IMR-90 (cell line): ENCODE measurements around the gene NACC1. TPM values are rescaled to one million over a fixed set of nuclear protein-coding genes. Genes with fewer than 3 reads are reported as not detected.
A peak's percentile ranks its signal among the peaks of the same experiment; 100 is the strongest.

ENCODE experiments used
- ATAC-seq: fragments of 200-7000 bp; cut with Tn5 transposase; 2 replicates; pipeline ENCODE4 v1.9.1; 2020; ENCODE audit warnings: low read depth, mild to moderate bottlenecking, moderate library complexity
- BruUV-seq: library from RNA; stranded (reverse); fragments of 400-500 nt; replicated peaks from 2 replicates; lab custom pipeline; 2021; lab: Mats Ljungman, UMichigan
- CTCF ChIA-PET: fragments of 300-600 bp; formaldehyde crosslinking; extraction: SDS; loops from one replicate; lab custom pipeline; 2021; ENCODE audit warnings: antibody characterized with exemption; lab: Yijun Ruan, JAX
- POLR2A ChIA-PET: fragments of 300-600 bp; sonication (Branson Sonifier 250); formaldehyde crosslinking; loops from one replicate; lab custom pipeline; 2022; ENCODE audit warnings: antibody characterized with exemption; ENCODE audit not compliant: unreplicated experiment; lab: Charles Lee
- DNase-seq: peaks from one replicate; pipeline ENCODE4 v3.0.0; 2013
- H2AFZ ChIP-seq: replicated peaks from 2 replicates; pipeline ENCODE3; 2013; ENCODE audit warnings: low read length, mild to moderate bottlenecking; ENCODE audit not compliant: poor library complexity
- H2AK5ac ChIP-seq: 2 replicates; pipeline ENCODE4 v1.6.1; 2013; ENCODE audit warnings: low read depth, low read length, inconsistent platforms
- H2AK9ac ChIP-seq: replicated peaks from 2 replicates; pipeline ENCODE3; 2013; ENCODE audit warnings: mild to moderate bottlenecking, low read depth, low read length, moderate library complexity; ENCODE audit not compliant: poor library complexity
- H2BK120ac ChIP-seq: 2 replicates; pipeline ENCODE4 v1.6.1; 2013; ENCODE audit warnings: low read depth, low read length, inconsistent platforms
- H2BK15ac ChIP-seq: 3 replicates; pipeline ENCODE4 v1.6.1; 2013; ENCODE audit warnings: low read depth, low read length, inconsistent platforms
- H2BK20ac ChIP-seq: 2 replicates; pipeline ENCODE4 v1.6.1; 2013; ENCODE audit warnings: low read depth, mild to moderate bottlenecking, inconsistent platforms, low read length, moderate library complexity
- H2BK5ac ChIP-seq: 2 replicates; pipeline ENCODE4 v1.6.1; 2013; ENCODE audit warnings: mild to moderate bottlenecking, low read depth, low read length, inconsistent platforms; ENCODE audit not compliant: poor library complexity, severe bottlenecking
- H3K14ac ChIP-seq: replicated peaks from 2 replicates; pipeline ENCODE4 v1.6.1; 2013; ENCODE audit warnings: low read depth, low read length, inconsistent platforms
- H3K18ac ChIP-seq: 2 replicates; pipeline ENCODE4 v1.6.1; 2013; ENCODE audit warnings: low read depth, low read length, control low read depth
- H3K23ac ChIP-seq: 2 replicates; pipeline ENCODE4 v1.6.1; 2013; ENCODE audit warnings: low read depth, low read length, inconsistent platforms
- H3K27ac ChIP-seq: 2 replicates; pipeline ENCODE4 v1.5.1; 2013; ENCODE audit warnings: mild to moderate bottlenecking, control low read depth, low read length; ENCODE audit not compliant: insufficient read depth
- H3K27me3 ChIP-seq: 2 replicates; pipeline ENCODE4 v1.6.1; 2013; ENCODE audit warnings: low read length; ENCODE audit not compliant: control insufficient read depth, insufficient read depth
- H3K36me3 ChIP-seq: 2 replicates; pipeline ENCODE4 v1.6.1; 2013; ENCODE audit warnings: low read length, mixed read lengths; ENCODE audit not compliant: control insufficient read depth, insufficient read depth
- H3K4ac ChIP-seq: 2 replicates; pipeline ENCODE4 v1.6.1; 2013; ENCODE audit warnings: low read depth, low read length, inconsistent platforms
- H3K4me1 ChIP-seq: 2 replicates; pipeline ENCODE4 v1.6.1; 2013; ENCODE audit warnings: low read length, mixed read lengths; ENCODE audit not compliant: control insufficient read depth, insufficient read depth
- H3K4me2 ChIP-seq: 2 replicates; pipeline ENCODE4 v1.6.1; 2013; ENCODE audit warnings: low read depth, mild to moderate bottlenecking, control low read depth, low read length, moderate library complexity
- H3K4me3 ChIP-seq: 2 replicates; pipeline ENCODE4 v1.5.1; 2013; ENCODE audit warnings: low read depth, mild to moderate bottlenecking, control low read depth, low read length, moderate library complexity; ENCODE audit not compliant: insufficient read depth
- H3K56ac ChIP-seq: 2 replicates; pipeline ENCODE4 v1.6.1; 2013; ENCODE audit warnings: low read length, inconsistent platforms; ENCODE audit not compliant: insufficient read depth; ENCODE audit errors: extremely low read depth
- H3K79me1 ChIP-seq, 2 experiments: 2 replicates each; pipeline ENCODE4 v1.6.1; 2013; ENCODE audit warnings: low read length in 2 of 2, inconsistent platforms in 1 of 2, low read depth in 1 of 2
- H3K9ac ChIP-seq: 2 replicates; pipeline ENCODE4 v1.6.1; 2013; ENCODE audit warnings: low read depth, low read length, control low read depth
- H3K9me1 ChIP-seq: 2 replicates; pipeline ENCODE4 v1.6.1; 2013; ENCODE audit warnings: low read length, inconsistent platforms; ENCODE audit not compliant: insufficient read depth
- H3K9me3 ChIP-seq: 2 replicates; pipeline ENCODE4 v1.6.1; 2013; ENCODE audit warnings: low read length; ENCODE audit not compliant: control insufficient read depth, insufficient read depth
- H4K20me1 ChIP-seq: 2 replicates; pipeline ENCODE4 v1.6.1; 2013; ENCODE audit warnings: low read length, inconsistent platforms; ENCODE audit not compliant: insufficient read depth
- H4K5ac ChIP-seq: 2 replicates; pipeline ENCODE4 v1.6.1; 2013; ENCODE audit warnings: mild to moderate bottlenecking, low read depth, low read length, control low read depth
- H4K8ac ChIP-seq, 2 experiments: 2 replicates each; pipeline ENCODE4 v1.6.1; 2013; ENCODE audit warnings: low read depth in 2 of 2, low read length in 2 of 2, control low read depth in 1 of 2, inconsistent platforms in 1 of 2
- H4K91ac ChIP-seq: 2 replicates; pipeline ENCODE4 v1.6.1; 2013; ENCODE audit warnings: low read depth, low read length, inconsistent platforms; ENCODE audit not compliant: insufficient read depth
- CHD1 ChIP-seq: IDR thresholded peaks from 2 replicates; pipeline ENCODE4 v1.6.1; 2012; ENCODE audit warnings: low read depth, low read length, improper control_type of control experiment
- CTCF ChIP-seq: conservative IDR thresholded peaks from 2 replicates; pipeline ENCODE4 v1.5.1; 2012; ENCODE audit warnings: mild to moderate bottlenecking, low read depth, low read length, improper control_type of control experiment
- MAFK ChIP-seq: IDR thresholded peaks from 2 replicates; pipeline ENCODE4 v1.6.1; 2012; ENCODE audit warnings: low read depth, low read length, improper control_type of control experiment
- MXI1 ChIP-seq: IDR thresholded peaks from 2 replicates; pipeline ENCODE4 v1.6.1; 2012; ENCODE audit warnings: low read depth, mild to moderate bottlenecking, low read length, moderate library complexity, borderline replicate concordance
- NFE2L2 ChIP-seq: fragments of 150-350 bp; IDR thresholded peaks from 2 replicates; pipeline ENCODE4 v1.6.1; 2016; ENCODE audit warnings: low read depth, mild to moderate bottlenecking, low read length
- POLR2A ChIP-seq: IDR thresholded peaks from 2 replicates; pipeline ENCODE4 v1.6.1; 2012; ENCODE audit warnings: mild to moderate bottlenecking, low read depth, low read length
- RAD21 ChIP-seq: IDR thresholded peaks from 2 replicates; pipeline ENCODE4 v1.6.1; 2012; ENCODE audit warnings: low read length, improper control_type of control experiment
- RCOR1 ChIP-seq: IDR thresholded peaks from 2 replicates; pipeline ENCODE4 v1.6.1; 2012; ENCODE audit warnings: mild to moderate bottlenecking, low read length, improper control_type of control experiment; ENCODE audit not compliant: insufficient replicate concordance
- RFX5 ChIP-seq: IDR thresholded peaks from 2 replicates; pipeline ENCODE4 v1.8.0; 2012; ENCODE audit warnings: low read depth, mild to moderate bottlenecking, low read length, moderate library complexity
- WGBS, 2 experiments: methylation state at CpG; one replicate each; pipeline versions ENCODE4 v1.1.5 to v1.1.7; 2013; ENCODE audit warnings: missing lambda C conversion rate in 2 of 2; ENCODE audit not compliant: insufficient read length in 1 of 2; ENCODE audit errors: extremely low coverage in 2 of 2; 5-methylcytosine and 5-hydroxymethylcytosine counted together
- dilution Hi-C: fragments of 300-500 bp; cut with HindIII; formaldehyde crosslinking; loops from one replicate; pipeline ENCODE4 v1.14.3; 2018; ENCODE audit warnings: low sequenced_read_pairs; ENCODE audit not compliant: unreplicated experiment
- in situ Hi-C: fragments of 300-500 bp; cut with MboI; formaldehyde crosslinking; loops from 3 replicates; pipeline ENCODE4 v1.14.3; 2019; ENCODE audit warnings: low sequenced_read_pairs, inconsistent platforms, mixed read lengths
- intact Hi-C: fragments of 100-400 bp; cut with micrococcal nuclease; formaldehyde crosslinking; loops from 2 replicates; pipeline ENCODE4 v1.10.0; 2022
- polyA plus RNA-seq, 3 experiments: library from polyadenylated mRNA; depleted of rRNA; stranded (reverse); fragments of >200 nt; gene quantifications; 2 replicates each; pipeline ENCODE4 v1.2.3, GENCODE V29; 2012; ENCODE audit warnings: low replicate concordance in 1 of 3
- total RNA-seq: library from RNA; depleted of rRNA; stranded (reverse); fragments of >200 nt; gene quantifications from 2 replicates; pipeline ENCODE4 v1.2.3, GENCODE V29; 2012

NACC1 gene
- total and polyA plus RNA-seq, 2 of the 4 experiments (the other 2 are of a cell fraction), result 42.5 to 181 TPM

- ATAC-seq (no peak), DNase-seq (no peak)
- Histone ChIP-seq H3K18ac (no peak overlapping the region), H3K23ac (no peak overlapping the region; the same call in 1 of the 2 replicates), H3K36me3 (peaks cover 15% of the 10 kb centered on the region), H4K91ac (no peak overlapping the region), H2AFZ (no peak overlapping the region), H4K8ac (no peak overlapping the region), H4K20me1 (peaks cover 8% of the 10 kb centered on the region), H2BK5ac (no peak overlapping the region), H3K4me1 (peaks cover 6% of the 10 kb centered on the region; the same call in 1 of the 2 replicates), H3K4me2 (no peak overlapping the region), H3K9me1 (peaks cover 14% of the 10 kb centered on the region), H2AK5ac (no peak overlapping the region; the same call in 1 of the 2 replicates), H2BK15ac (no peak overlapping the region), H3K9ac (no peak overlapping the region), H4K5ac (no peak overlapping the region), H3K14ac (no peak overlapping the region), H3K9me3 (no peaks in the 10 kb centered on the region), H3K79me1 (peaks cover 2 to 55% of the 10 kb centered on the region in 2 experiments; a peak in 2 of 4 replicates), H3K27me3 (no peaks in the 10 kb centered on the region), H2BK120ac (no peak overlapping the region), H3K56ac (no peak overlapping the region), H3K4me3 (no peak overlapping the region), H2BK20ac (no peak overlapping the region), H2AK9ac (peak overlapping the region; percentile 28), H3K4ac (no peak overlapping the region), H3K27ac (no peak overlapping the region)
- TF ChIP-seq MXI1 (no peak), MAFK (no peak), CTCF (no peak), POLR2A (no peak), RCOR1 (no peak), RFX5 (no peak), RAD21 (no peak), CHD1 (no peak), NFE2L2 (no peak)
- WGBS, 2 experiments, result 72% methylated on average over 3 of the region's 16 CpGs; no CpG with 5 or more reads in 1 of the 2 experiments
- in situ Hi-C loops, result no loop called here
- BruUV-seq, result no TSS peak
- ChIA-PET CTCF (interaction anchor here (1.6 kb wide), 1 partner anchor 52 kb away, joined by 6 read pairs; no protein-coding TSS in a partner anchor), POLR2A (no interaction called here)
- intact Hi-C loops, result no loop called here
- dilution Hi-C loops, result no loop called here
Observed at GRCh38 chr19:13146763-13147563, 28.9 kb downstream of the NACC1 start.
